Liver (tissue), 9 donors: Measurements from ENCODE around the gene MYLK2. TPM values are rescaled to one million over a fixed set of nuclear protein-coding genes. Genes with fewer than 3 reads are reported as not detected.

Experiments
- DNase-seq: peaks from one replicate; pipeline ENCODE4 v3.0.0-alpha.2; 2017; ENCODE audit warnings: low spot score
- H3K27ac ChIP-seq, 2 donors: one replicate each; pipeline ENCODE4 v1.7.0; 2013; ENCODE audit warnings: inconsistent platforms in 2 of 2, low read length in 2 of 2, control low read depth in 1 of 2, low read depth in 1 of 2, mild to moderate bottlenecking in 1 of 2
- H3K27me3 ChIP-seq, 4 donors: one replicate each; pipeline versions ENCODE4 v1.6.1 to v1.7.0; 2013; ENCODE audit warnings: low read length in 3 of 4, inconsistent platforms in 1 of 4, mild to moderate bottlenecking in 1 of 4, moderate library complexity in 1 of 4; ENCODE audit not compliant: control insufficient read depth in 4 of 4, insufficient read depth in 4 of 4
- H3K36me3 ChIP-seq, 4 donors: one replicate each; pipeline versions ENCODE4 v1.6.1 to v1.7.0; 2013; ENCODE audit warnings: low read length in 3 of 4, mild to moderate bottlenecking in 3 of 4, low read depth in 1 of 4, moderate library complexity in 1 of 4; ENCODE audit not compliant: control insufficient read depth in 4 of 4, insufficient read depth in 3 of 4
- H3K4me1 ChIP-seq, 4 donors: one replicate each; pipeline versions ENCODE4 v1.6.1 to v1.7.0; 2013; ENCODE audit warnings: low read length in 3 of 4, mild to moderate bottlenecking in 3 of 4, moderate library complexity in 1 of 4; ENCODE audit not compliant: control insufficient read depth in 4 of 4, insufficient read depth in 4 of 4
- H3K4me3 ChIP-seq, 3 donors: one replicate each; pipeline versions ENCODE4 v1.6.1 to v1.7.0; 2013; ENCODE audit warnings: low read length in 3 of 3, control low read depth in 1 of 3, low read depth in 1 of 3, mild to moderate bottlenecking in 1 of 3
- H3K9ac ChIP-seq, 2 donors: one replicate each; pipeline ENCODE4 v1.7.0; 2013; ENCODE audit warnings: low read length in 2 of 2, mild to moderate bottlenecking in 2 of 2, moderate library complexity in 2 of 2, control low read depth in 1 of 2, low read depth in 1 of 2
- H3K9me3 ChIP-seq, 4 donors: one replicate each; pipeline versions ENCODE4 v1.6.1 to v1.7.0; 2013; ENCODE audit warnings: low read length in 3 of 4; ENCODE audit not compliant: control insufficient read depth in 4 of 4
- EGR1 ChIP-seq, 2 donors: IDR thresholded peaks; 2 replicates each; pipeline ENCODE4 v1.6.1; 2016 to 2018; ENCODE audit warnings: antibody characterized with exemption in 2 of 2, low read depth in 2 of 2
- FOXA2 ChIP-seq: IDR thresholded peaks from 2 replicates; pipeline ENCODE4 v1.6.1; 2016; ENCODE audit warnings: antibody characterized with exemption
- GABPA ChIP-seq, 2 donors: IDR thresholded peaks in 1 of 2; conservative IDR thresholded peaks in 1 of 2; 2 replicates each; pipeline ENCODE4 v1.6.1; 2016; ENCODE audit warnings: antibody characterized with exemption in 2 of 2, mild to moderate bottlenecking in 1 of 2, moderate library complexity in 1 of 2
- HNF4A ChIP-seq, 2 donors: conservative IDR thresholded peaks; 2 replicates each; pipeline ENCODE4 v1.6.1; 2016; ENCODE audit warnings: antibody characterized with exemption in 2 of 2, mild to moderate bottlenecking in 2 of 2
- HNF4G ChIP-seq: IDR thresholded peaks from 2 replicates; pipeline ENCODE4 v1.6.1; 2016; ENCODE audit warnings: antibody characterized with exemption
- JUND ChIP-seq, 2 donors: IDR thresholded peaks; 2 replicates each; pipeline ENCODE4 v1.6.1; 2016; ENCODE audit warnings: antibody characterized with exemption in 2 of 2
- MAX ChIP-seq: IDR thresholded peaks from 2 replicates; pipeline ENCODE4 v1.6.1; 2016; ENCODE audit warnings: antibody characterized with exemption
- NR2F2 ChIP-seq: IDR thresholded peaks from 2 replicates; pipeline ENCODE4 v1.6.1; 2016; ENCODE audit warnings: antibody characterized with exemption
- RAD21 ChIP-seq, 2 donors: IDR thresholded peaks; 2 replicates each; pipeline ENCODE4 v1.6.1; 2016; ENCODE audit warnings: antibody characterized with exemption in 2 of 2, mild to moderate bottlenecking in 2 of 2
- REST ChIP-seq: IDR thresholded peaks from 2 replicates; pipeline ENCODE4 v1.6.1; 2016; ENCODE audit warnings: antibody characterized with exemption, mild to moderate bottlenecking
- RXRA ChIP-seq, 2 donors: IDR thresholded peaks; 2 replicates each; pipeline ENCODE4 v1.6.1; 2017 to 2018; ENCODE audit warnings: antibody characterized with exemption in 2 of 2, mild to moderate bottlenecking in 1 of 2
- SP1 ChIP-seq: IDR thresholded peaks from 2 replicates; pipeline ENCODE4 v1.6.1; 2018; ENCODE audit warnings: antibody characterized with exemption, mild to moderate bottlenecking
- TAF1 ChIP-seq: conservative IDR thresholded peaks from 2 replicates; pipeline ENCODE4 v1.6.1; 2016; ENCODE audit warnings: antibody characterized with exemption, mild to moderate bottlenecking
- YY1 ChIP-seq: IDR thresholded peaks from 2 replicates; pipeline ENCODE4 v1.6.1; 2016; ENCODE audit warnings: antibody characterized with exemption, mild to moderate bottlenecking
- polyA plus RNA-seq, 2 donors: library from polyadenylated mRNA; stranded (reverse) in 1 of 2; unstranded in 1 of 2; fragments of 200-250 nt in 1 of 2; fragments of >200 nt in 1 of 2; fragmentation: Nextera tagmentation in 1 of 2; extraction: Ambion mirVana in 1 of 2; gene quantifications; one replicate each; pipeline versions ENCODE4 v1.2.1 to v1.2.3, GENCODE V29; 2013 to 2015
- total RNA-seq, 2 donors: library from RNA; depleted of rRNA; stranded (reverse); fragments of >200 nt; gene quantifications; one replicate each; pipeline ENCODE4 v1.2.3, GENCODE V29; 2014
- TF ChIP-seq, protein P1 (sequence below): fragments of 150-350 bp; IDR thresholded peaks from 2 replicates; pipeline ENCODE4 v1.5.1; 2017; ENCODE audit warnings: improper control_type of control experiment, low read depth, low read length; ENCODE audit not compliant: missing input control
- TF ChIP-seq, protein P2 (sequence below): IDR thresholded peaks from 2 replicates; pipeline ENCODE4 v1.6.1; 2016; ENCODE audit warnings: antibody characterized with exemption
- TF ChIP-seq, protein P3 (sequence below): IDR thresholded peaks from 2 replicates; pipeline ENCODE4 v1.6.1; 2016; ENCODE audit warnings: antibody characterized with exemption
- donor health status: healthy.
- donor health status: healthy.
- donor health status: healthy.
- donor health status: healthy.
- donor health status: healthy.

MYLK2 gene
- total and polyA plus RNA-seq, 4 donors = 0.08 to 0.19 TPM; not detected in 2

- DNase-seq = no peak
- Histone ChIP-seq H3K27me3 (no peaks in the 10 kb centered on the region), H3K27ac (no peak overlapping the region), H3K9ac (no peak overlapping the region), H3K4me1 (peaks cover 0 to 6% (median 2%) of the 10 kb centered on the region in 4 donors), H3K36me3 (no peaks in the 10 kb centered on the region), H3K9me3 (no peaks in the 10 kb centered on the region), H3K4me3 (no peak overlapping the region)
- no peak for TF ChIP-seq RAD21 (IDR thresholded peaks at IDR 0.05)
- TF ChIP-seq RXRA (IDR thresholded peaks at IDR 0.05) = no peak
- no peak for TF ChIP-seq NR2F2
- TF ChIP-seq SP1 = no peak
- TF ChIP-seq TAF1 = no peak
- TF ChIP-seq MAX = no peak
- no peak for TF ChIP-seq GABPA (IDR thresholded peaks at IDR 0.05 in 1 of 2, conservative IDR thresholded peaks at IDR 0.05 in 1 of 2)
- no peak for TF ChIP-seq HNF4A (conservative IDR thresholded peaks at IDR 0.05)
- no peak for TF ChIP-seq EGR1 (IDR thresholded peaks at IDR 0.05; ENCODE audit: low read depth in 2 of 2)
- TF ChIP-seq HNF4G = no peak
- TF ChIP-seq, protein P1, sequence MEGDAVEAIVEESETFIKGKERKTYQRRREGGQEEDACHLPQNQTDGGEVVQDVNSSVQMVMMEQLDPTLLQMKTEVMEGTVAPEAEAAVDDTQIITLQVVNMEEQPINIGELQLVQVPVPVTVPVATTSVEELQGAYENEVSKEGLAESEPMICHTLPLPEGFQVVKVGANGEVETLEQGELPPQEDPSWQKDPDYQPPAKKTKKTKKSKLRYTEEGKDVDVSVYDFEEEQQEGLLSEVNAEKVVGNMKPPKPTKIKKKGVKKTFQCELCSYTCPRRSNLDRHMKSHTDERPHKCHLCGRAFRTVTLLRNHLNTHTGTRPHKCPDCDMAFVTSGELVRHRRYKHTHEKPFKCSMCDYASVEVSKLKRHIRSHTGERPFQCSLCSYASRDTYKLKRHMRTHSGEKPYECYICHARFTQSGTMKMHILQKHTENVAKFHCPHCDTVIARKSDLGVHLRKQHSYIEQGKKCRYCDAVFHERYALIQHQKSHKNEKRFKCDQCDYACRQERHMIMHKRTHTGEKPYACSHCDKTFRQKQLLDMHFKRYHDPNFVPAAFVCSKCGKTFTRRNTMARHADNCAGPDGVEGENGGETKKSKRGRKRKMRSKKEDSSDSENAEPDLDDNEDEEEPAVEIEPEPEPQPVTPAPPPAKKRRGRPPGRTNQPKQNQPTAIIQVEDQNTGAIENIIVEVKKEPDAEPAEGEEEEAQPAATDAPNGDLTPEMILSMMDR = no peak
- no peak for TF ChIP-seq JUND (IDR thresholded peaks at IDR 0.05)
- no peak for TF ChIP-seq FOXA2
- no peak for TF ChIP-seq YY1
- TF ChIP-seq REST = no peak
- TF ChIP-seq, protein P2, sequence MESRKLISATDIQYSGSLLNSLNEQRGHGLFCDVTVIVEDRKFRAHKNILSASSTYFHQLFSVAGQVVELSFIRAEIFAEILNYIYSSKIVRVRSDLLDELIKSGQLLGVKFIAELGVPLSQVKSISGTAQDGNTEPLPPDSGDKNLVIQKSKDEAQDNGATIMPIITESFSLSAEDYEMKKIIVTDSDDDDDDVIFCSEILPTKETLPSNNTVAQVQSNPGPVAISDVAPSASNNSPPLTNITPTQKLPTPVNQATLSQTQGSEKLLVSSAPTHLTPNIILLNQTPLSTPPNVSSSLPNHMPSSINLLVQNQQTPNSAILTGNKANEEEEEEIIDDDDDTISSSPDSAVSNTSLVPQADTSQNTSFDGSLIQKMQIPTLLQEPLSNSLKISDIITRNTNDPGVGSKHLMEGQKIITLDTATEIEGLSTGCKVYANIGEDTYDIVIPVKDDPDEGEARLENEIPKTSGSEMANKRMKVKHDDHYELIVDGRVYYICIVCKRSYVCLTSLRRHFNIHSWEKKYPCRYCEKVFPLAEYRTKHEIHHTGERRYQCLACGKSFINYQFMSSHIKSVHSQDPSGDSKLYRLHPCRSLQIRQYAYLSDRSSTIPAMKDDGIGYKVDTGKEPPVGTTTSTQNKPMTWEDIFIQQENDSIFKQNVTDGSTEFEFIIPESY = no peak
- TF ChIP-seq, protein P3, sequence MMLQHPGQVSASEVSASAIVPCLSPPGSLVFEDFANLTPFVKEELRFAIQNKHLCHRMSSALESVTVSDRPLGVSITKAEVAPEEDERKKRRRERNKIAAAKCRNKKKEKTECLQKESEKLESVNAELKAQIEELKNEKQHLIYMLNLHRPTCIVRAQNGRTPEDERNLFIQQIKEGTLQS = no peak
Observed at GRCh38 chr20:31877684-31878083, 58.5 kb downstream of the MYLK2 start.
